ENCODE results near the gene FGL2.
"Not testable (repeated sequence)": the region's sequence is repeated elsewhere in the genome, so short reads cannot be mapped to it uniquely, and the experiment has no call there.

DNA sequence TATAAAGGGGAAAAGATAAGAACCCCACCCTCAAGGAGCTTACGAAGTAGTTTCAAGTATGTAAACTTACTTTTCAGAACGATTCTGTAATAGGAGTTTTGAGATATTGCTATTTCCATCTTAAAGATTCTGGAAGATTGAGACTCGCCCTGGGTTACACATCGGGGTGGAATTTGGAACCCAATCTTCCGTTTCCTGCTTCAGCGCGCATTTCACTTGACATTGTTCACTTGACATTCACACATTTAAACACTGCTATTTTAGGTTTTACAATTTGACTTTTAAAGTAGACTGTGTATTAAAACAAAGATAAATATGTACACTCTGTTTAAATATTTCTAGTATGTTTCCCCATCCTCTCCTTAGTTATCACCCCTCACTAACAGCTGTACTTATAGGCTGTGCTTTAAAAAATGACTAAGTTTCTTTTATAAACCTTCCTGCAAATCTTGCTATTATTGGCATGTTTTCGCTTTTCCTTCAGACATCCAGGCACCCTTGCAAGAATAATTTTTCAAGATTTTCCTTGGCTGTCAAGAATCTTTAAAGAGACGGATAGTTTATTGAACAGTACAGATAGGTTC is 22.2 kb downstream of the FGL2 start:
- TF ChIP-seq, protein P1, sequence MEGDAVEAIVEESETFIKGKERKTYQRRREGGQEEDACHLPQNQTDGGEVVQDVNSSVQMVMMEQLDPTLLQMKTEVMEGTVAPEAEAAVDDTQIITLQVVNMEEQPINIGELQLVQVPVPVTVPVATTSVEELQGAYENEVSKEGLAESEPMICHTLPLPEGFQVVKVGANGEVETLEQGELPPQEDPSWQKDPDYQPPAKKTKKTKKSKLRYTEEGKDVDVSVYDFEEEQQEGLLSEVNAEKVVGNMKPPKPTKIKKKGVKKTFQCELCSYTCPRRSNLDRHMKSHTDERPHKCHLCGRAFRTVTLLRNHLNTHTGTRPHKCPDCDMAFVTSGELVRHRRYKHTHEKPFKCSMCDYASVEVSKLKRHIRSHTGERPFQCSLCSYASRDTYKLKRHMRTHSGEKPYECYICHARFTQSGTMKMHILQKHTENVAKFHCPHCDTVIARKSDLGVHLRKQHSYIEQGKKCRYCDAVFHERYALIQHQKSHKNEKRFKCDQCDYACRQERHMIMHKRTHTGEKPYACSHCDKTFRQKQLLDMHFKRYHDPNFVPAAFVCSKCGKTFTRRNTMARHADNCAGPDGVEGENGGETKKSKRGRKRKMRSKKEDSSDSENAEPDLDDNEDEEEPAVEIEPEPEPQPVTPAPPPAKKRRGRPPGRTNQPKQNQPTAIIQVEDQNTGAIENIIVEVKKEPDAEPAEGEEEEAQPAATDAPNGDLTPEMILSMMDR (conservative IDR thresholded peaks at IDR 0.05; ENCODE audit: low read length): not testable (repeated sequence)
- not testable (repeated sequence) for TF ChIP-seq EZH2phosphoT487 (IDR thresholded peaks at IDR 0.05; ENCODE audit: borderline replicate concordance, low read depth, low read length)
